Measurements from ENCODE around the gene ITIH1. TPM values are rescaled to one million over a fixed set of nuclear protein-coding genes. Genes with fewer than 3 reads are reported as not detected.

ITIH1 gene
- total RNA-seq, 1 donor from 2014 or later = not detected

DNA sequence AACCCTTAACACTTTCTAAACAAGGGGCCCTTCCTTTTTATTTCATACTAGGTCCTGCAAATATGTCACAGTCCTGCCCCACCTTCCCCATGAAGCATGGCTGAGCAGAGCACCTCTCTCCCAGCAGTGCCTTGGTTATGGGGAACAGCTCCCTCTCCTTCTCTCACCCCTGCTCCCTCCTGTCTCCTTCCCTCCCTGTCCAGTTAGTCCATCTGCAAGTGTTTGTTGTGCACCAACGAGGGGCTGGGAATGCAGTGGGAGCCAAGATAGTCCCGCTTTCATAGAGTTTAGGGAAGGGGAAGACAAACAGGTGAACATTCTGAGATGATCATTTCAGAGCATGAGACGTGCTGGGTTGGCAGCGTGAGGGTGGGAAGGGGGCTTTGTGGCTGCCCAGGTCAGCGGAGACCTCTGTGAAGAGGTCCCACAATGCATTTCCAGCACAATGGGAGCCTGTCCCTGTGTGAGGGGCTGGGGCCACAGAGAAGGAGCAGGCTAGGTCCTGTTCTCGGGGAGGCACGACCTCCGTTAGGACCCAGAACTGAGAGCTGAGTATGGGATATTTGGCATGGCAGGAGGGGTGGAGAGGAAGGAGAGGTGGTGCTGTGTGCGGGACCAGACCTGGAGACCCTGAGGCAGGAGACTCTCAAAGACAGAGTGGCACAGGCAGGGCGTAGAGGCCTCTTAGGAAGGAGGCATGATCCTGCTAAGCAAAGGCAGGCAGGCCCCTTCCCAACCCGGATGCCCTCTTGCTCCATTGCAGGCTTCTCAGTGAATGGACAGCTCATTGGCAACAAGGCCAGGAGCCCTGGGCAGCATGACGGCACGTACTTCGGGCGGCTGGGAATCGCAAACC lies 11.7 kb downstream of the ITIH1 start:
- no peak for DNase-seq (ENCODE audit: low read depth)

GRCh38 chr3:52789746-52790040 lies 12.3 kb downstream of the ITIH1 start:
- DNase-seq (ENCODE audit: low read depth) = no peak

- DNase-seq (ENCODE audit: low read depth) = no peak
Observed at GRCh38 chr3:52790337-52790736, 12.9 kb downstream of the ITIH1 start.

DNA sequence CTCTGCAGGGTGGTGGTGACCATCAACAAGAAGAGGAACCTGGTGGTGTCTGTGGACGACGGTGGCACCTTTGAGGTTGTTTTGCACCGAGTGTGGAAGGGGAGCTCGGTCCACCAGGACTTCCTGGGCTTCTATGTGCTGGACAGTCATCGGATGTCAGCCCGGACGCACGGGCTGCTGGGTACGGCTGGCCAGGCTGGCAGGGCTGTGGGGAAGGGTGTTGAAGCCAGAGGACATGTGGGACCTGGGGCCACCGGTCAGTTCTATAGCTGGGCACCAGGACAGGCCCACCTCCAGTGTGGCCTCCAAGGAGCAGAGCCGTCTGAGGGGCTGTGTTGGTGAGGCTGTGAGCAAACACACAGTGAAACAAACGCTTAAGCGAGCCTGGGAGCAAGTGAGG lies 13.3 kb downstream of the ITIH1 start:
- no peak for DNase-seq (ENCODE audit: low read depth)

DNA sequence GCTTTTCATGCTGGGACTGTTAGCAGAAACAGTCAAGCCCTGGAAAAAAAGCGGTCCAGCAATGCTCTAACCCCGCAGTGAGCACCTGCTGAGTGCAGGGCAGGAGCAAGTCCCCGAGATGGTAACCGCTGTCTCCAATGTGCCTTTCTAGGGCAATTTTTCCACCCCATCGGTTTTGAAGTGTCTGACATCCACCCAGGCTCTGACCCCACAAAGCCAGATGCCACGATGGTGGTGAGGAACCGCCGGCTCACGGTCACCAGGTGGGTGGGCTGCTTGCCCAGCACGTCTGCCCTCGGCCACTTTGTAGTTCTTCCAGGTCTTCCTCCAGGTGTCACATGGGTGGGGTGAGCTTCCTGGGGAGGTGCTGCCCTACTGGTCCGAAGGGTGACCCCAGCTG lies 14.0 kb downstream of the ITIH1 start:
- DNase-seq (ENCODE audit: low read depth) = no peak

DNA sequence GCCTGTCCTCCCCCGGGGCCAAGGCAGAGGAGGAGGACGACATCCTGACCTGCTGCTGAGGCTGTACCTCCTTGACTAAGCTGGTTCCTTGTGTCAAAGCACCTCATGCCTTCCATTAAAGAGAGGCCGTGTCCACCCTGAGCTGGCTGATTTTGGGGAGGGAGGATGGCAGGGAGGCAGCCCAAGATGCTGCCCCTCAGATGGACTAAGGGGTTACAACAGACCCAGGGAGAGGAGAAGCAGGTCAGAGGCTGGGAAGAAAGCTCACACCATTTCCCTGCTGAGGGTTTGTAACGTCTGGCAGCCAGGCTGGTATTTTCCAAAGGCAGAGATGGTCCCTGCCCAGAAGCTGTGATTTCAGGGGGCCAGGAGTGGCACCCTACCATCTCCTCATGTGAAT lies 14.5 kb downstream of the ITIH1 start:
- DNase-seq (ENCODE audit: low read depth) = no peak

DNA sequence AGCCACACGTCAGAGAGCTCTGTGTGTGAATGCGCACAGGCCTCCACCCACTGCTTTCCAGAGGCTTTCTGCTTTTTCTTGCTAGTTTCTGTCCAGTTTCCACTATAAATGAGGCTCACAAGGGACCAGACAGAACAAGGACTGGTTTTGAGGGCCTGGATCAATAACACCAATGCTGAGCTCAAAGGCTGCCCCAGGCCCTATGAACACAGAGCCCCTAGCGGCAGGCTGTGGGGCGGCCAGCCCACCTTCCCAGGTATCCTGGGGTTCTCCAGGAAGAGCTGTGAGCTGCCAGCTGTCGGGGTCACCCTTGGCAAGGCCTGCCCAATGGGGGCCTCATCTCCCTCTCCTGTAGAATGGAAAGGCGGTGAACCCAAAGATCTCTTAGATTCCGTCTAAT lies 15.0 kb downstream of the ITIH1 start:
- no peak for DNase-seq (ENCODE audit: low read depth)

- peak; percentile 45 for DNase-seq (ENCODE audit: low read depth)
Observed at GRCh38 chr3:52792961-52793695, 15.7 kb downstream of the ITIH1 start.

DNA sequence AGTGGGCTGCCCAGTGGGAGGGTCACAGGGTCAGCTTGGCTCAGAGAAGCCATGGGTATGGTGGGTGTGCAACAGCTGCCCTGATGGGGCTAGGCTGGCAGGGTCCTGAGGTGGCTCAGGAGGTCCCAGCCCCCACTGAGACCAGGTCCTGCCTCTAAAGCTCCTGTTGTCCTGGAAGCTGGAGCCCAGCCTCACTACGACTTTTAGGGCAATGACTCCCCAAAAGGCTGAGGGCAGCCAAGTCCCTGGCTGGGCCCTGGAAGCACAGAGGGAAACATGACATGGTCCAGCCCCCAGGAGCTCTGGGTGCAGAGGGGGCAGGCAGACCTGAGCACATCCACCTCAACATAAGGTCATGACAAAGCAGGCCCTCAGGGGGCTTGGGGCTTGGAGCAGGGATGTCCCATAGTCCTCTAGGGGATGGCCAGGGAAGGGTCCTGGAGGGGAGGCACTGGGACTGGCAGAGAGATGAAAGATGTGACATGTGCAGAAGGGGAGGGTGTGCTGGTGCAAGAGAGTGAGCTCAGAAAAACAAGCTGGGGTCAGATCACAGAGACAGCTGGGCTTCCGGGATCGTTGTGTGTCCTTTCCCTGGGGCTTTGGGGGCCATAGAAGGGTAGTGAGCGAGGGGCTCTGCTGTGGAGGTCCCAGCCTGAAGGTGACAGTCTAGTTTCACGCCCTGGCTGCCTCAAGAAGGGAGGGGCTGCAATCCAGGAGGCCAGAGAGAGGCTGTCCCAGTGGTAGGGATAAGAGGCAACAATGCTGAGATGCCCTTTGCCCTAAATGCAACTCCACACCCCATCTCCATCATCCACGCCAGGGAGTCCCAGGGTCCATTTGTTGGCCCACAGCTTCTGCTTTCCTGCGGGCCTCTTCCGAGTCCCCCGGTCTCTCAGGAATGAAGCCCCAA lies 16.6 kb downstream of the ITIH1 start:
- DNase-seq (ENCODE audit: low read depth) = no peak

DNA sequence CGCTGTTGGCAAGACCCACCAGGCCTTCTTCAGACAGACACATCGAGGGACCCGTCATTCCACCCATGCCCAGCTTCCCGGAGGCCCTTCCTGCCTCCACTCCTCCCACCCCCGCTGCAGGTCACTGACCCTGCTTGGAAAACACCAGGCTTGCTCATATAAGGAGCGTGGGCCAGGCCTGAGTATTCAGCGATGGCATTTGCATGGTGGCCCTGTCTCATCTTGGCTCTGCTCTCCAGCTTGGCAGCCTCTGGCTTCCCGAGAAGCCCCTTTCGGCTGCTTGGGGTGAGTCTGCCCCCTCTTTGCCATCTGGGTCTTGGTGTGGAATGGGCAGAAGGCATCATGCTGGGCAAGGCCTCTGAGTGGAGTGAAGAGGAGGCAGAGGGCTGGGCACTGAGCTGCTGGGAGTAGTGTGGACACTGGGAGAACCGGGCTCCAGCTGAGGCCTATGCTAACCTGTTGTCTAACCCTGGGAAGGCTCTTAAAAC lies 17.3 kb downstream of the ITIH1 start, which contains the start of gene ITIH3:
Gene ITIH3, plus strand, starts transcription at position 185 of the 488 bp plus-strand sequence. Its CDS starts 8 bp downstream, at position 193.
- no peak for DNase-seq (ENCODE audit: low read depth)

- DNase-seq (ENCODE audit: low read depth) = no peak
Observed at GRCh38 chr3:52795298-52795900, 18.0 kb downstream of the ITIH1 start.

GRCh38 chr3:52796411-52796810 lies 19.0 kb downstream of the ITIH1 start:
- no peak for DNase-seq (ENCODE audit: low read depth)

- DNase-seq (ENCODE audit: low read depth) = no peak
Observed at GRCh38 chr3:52798376-52798977, 21.1 kb downstream of the ITIH1 start.

GRCh38 chr3:52798978-52799476 lies 21.6 kb downstream of the ITIH1 start:
- no peak for DNase-seq (ENCODE audit: low read depth)

- DNase-seq (ENCODE audit: low read depth) = no peak
Observed at GRCh38 chr3:52800079-52800478, 22.7 kb downstream of the ITIH1 start.

DNA sequence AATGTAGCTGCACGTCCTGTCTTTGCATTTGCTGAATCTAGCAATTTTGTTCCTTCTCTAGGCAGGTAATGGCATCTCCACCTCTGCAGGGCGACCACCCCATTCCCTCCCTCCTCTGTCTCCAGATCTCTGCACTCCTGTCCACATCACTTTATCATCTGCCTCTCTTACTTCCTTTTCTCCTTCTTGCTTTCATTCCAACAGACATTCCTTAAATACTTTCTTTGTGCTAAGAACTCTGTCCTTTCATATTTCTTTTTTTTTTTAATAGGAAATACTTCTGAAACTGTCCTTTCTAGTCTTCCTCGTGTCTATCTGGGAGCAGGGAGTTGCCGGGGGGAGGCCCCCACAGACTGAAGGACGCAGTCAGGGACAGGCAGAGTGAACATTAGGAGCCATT lies 24.4 kb downstream of the ITIH1 start:
- no peak for DNase-seq (ENCODE audit: low read depth)

DNA sequence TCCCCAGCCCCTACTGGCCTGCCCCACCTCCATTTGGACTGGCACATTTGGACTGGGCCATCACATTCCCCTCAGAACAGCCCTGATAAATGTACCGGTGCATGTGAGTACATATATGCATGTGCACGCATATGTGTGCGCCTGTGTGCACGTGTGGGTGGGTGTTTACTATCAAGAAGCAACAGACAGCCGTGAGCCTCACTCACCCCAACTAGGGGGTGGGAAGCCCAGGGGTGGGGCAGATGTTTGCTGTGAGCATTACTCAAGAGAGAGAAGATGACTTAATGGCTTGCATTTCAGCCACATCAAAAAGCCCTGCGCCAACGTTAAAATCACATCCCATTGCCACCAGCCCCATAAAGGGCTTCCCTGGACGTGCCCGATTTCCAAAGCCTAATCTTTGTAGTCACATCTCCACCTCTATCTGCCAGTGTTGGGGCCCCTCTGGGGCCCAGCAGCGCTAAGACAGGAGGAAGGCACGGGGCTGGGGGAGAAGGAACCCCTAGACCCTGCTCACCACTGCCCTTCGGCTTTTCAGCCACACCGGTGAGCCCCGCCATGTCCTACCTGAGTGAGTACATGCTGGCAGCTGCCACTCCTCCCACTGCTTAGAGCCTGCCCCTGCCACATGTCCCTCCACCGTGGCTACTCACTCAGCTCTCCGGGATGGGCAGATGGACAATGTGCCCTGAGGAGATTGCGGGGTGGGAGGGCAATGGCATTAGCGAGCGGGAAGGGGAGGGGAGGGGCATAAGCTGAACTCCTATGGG lies 28.1 kb downstream of the ITIH1 start:
- DNase-seq (ENCODE audit: low read depth) = no peak

GRCh38 chr3:52809149-52809548 lies 31.8 kb downstream of the ITIH1 start:
- no peak for DNase-seq (ENCODE audit: low read depth)

GRCh38 chr3:52809662-52810377 lies 32.4 kb downstream of the ITIH1 start:
- no peak for DNase-seq (ENCODE audit: low read depth)

All from myocyte (in vitro differentiated cells).